ENCODE results near the gene PCDHB13. TPM values are rescaled to one million over a fixed set of nuclear protein-coding genes. Genes with fewer than 3 reads are reported as not detected.
"Not testable (repeated sequence)": the region's sequence is repeated elsewhere in the genome, so short reads cannot be mapped to it uniquely, and the experiment has no call there.

PCDHB13 gene
- total and polyA plus RNA-seq, 2 donors (not counting 1 experiment from before 2014, with no cell fraction given): 0.62 to 1.5 TPM

DNA sequence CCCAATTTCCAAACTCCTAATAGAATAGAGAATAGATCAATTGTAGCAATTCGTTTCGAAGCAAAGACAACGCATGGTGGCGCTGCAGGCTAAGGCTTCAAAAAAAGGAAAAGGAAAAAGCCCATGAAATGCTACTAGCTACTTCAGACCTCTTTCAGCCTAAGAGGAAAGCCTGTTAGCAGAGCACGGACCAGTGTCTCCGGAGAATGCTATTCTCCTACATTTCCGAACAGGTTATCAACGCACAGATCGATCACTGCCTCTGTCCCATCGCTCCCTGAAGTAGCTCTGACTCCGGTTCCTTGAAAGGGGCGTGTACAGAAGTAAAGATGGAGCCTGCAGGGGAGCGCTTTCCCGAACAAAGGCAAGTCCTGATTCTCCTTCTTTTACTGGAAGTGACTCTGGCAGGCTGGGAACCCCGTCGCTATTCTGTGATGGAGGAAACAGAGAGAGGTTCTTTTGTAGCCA is 31.6 kb downstream of the PCDHB13 start, which contains the start of gene PCDHB15:
Gene PCDHB15, plus strand, starts transcription at position 146 of the 468 bp plus-strand sequence. Its CDS starts 184 bp downstream, at position 330.
- Histone ChIP-seq H3K27ac (ENCODE audit: insufficient read depth, low read length) (no peak within 1 kb of the TSS), H3K36me3 (ENCODE audit: control insufficient read depth, insufficient read depth, low read length) (no peaks in the 10 kb centered on the region), H4K20me1 (ENCODE audit: control insufficient read depth, extremely low read depth, insufficient read depth, low read length) (no peaks in the 10 kb centered on the region), H3K27me3 (ENCODE audit: control insufficient read depth, insufficient read depth, low read length) (no peaks in the 10 kb centered on the region), H3K4me3 (replicated peaks in 1 of 4; ENCODE audit: control extremely low read depth in 1 of 4, insufficient read depth in 1 of 4, low read depth in 3 of 4, low read length in 4 of 4) (peak within 1 kb of the TSS in 1 of 4 experiments; percentile 26), H3K4me1 (ENCODE audit: control insufficient read depth, extremely low read depth, insufficient read depth, low read length) (no peaks in the 10 kb centered on the region), H2AFZ (ENCODE audit: low read length) (no peak within 1 kb of the TSS), H3K79me2 (ENCODE audit: control insufficient read depth, insufficient read depth, low read length) (no peaks in the 10 kb centered on the region), H3K9me3 (ENCODE audit: control insufficient read depth, insufficient read depth, low read depth, low read length) (no peaks in the 10 kb centered on the region), H3K9ac (ENCODE audit: insufficient read depth, low read length) (no peak within 1 kb of the TSS), H3K4me2 (ENCODE audit: extremely low read depth, insufficient read depth, low read length) (no peak within 1 kb of the TSS)
- DNase-seq (ENCODE audit: low read depth in 2 of 2): peak in 1 of 2 donors; percentile 2
- TF ChIP-seq, protein P1, sequence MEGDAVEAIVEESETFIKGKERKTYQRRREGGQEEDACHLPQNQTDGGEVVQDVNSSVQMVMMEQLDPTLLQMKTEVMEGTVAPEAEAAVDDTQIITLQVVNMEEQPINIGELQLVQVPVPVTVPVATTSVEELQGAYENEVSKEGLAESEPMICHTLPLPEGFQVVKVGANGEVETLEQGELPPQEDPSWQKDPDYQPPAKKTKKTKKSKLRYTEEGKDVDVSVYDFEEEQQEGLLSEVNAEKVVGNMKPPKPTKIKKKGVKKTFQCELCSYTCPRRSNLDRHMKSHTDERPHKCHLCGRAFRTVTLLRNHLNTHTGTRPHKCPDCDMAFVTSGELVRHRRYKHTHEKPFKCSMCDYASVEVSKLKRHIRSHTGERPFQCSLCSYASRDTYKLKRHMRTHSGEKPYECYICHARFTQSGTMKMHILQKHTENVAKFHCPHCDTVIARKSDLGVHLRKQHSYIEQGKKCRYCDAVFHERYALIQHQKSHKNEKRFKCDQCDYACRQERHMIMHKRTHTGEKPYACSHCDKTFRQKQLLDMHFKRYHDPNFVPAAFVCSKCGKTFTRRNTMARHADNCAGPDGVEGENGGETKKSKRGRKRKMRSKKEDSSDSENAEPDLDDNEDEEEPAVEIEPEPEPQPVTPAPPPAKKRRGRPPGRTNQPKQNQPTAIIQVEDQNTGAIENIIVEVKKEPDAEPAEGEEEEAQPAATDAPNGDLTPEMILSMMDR (conservative IDR thresholded peaks at IDR 0.05 in 1 of 2, IDR thresholded peaks at IDR 0.05 in 1 of 2; ENCODE audit: low read depth in 1 of 2, low read length in 2 of 2): peak in 1 of 2 donors; percentile 7
- no peak for TF ChIP-seq EZH2 (IDR thresholded peaks at IDR 0.05; ENCODE audit: low read length, missing control alignments)

DNA sequence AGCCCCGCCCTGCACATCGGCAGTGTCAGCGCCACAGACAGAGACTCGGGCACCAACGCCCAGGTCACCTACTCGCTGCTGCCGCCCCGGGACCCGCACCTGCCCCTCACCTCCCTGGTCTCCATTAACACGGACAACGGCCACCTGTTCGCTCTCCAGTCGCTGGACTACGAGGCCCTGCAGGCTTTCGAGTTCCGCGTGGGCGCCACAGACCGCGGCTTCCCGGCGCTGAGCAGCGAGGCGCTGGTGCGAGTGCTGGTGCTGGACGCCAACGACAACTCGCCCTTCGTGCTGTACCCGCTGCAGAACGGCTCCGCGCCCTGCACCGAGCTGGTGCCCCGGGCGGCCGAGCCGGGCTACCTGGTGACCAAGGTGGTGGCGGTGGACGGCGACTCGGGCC is 33.3 kb downstream of the PCDHB13 start:
- H3K36me3 ChIP-seq (ENCODE audit: control insufficient read depth, insufficient read depth, low read length); H3K27me3 ChIP-seq (ENCODE audit: control insufficient read depth, insufficient read depth, low read length); H2AFZ ChIP-seq (ENCODE audit: low read length); DNase-seq (ENCODE audit: low read depth in 2 of 2); H4K20me1 ChIP-seq (ENCODE audit: control insufficient read depth, extremely low read depth, insufficient read depth, low read length); H3K4me3 ChIP-seq (replicated peaks in 1 of 4; ENCODE audit: control extremely low read depth in 1 of 4, insufficient read depth in 1 of 4, low read depth in 3 of 4, low read length in 4 of 4); H3K79me2 ChIP-seq (ENCODE audit: control insufficient read depth, insufficient read depth, low read length); H3K4me2 ChIP-seq (ENCODE audit: extremely low read depth, insufficient read depth, low read length); H3K4me1 ChIP-seq (ENCODE audit: control insufficient read depth, extremely low read depth, insufficient read depth, low read length); H3K9ac ChIP-seq (ENCODE audit: insufficient read depth, low read length); H3K27ac ChIP-seq (ENCODE audit: insufficient read depth, low read length); H3K9me3 ChIP-seq (ENCODE audit: control insufficient read depth, insufficient read depth, low read depth, low read length): not testable (repeated sequence)

DNA sequence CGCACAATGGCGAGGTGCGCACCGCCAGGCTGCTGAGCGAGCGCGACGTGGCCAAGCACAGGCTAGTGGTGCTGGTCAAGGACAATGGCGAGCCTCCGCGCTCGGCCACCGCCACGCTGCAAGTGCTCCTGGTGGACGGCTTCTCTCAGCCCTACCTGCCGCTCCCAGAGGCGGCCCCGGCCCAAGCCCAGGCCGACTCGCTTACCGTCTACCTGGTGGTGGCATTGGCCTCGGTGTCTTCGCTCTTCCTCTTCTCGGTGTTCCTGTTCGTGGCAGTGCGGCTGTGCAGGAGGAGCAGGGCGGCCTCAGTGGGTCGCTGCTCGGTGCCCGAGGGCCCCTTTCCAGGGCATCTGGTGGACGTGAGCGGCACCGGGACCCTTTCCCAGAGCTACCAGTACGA is 33.7 kb downstream of the PCDHB13 start:
- H3K9ac ChIP-seq (ENCODE audit: insufficient read depth, low read length); H3K4me2 ChIP-seq (ENCODE audit: extremely low read depth, insufficient read depth, low read length); H3K9me3 ChIP-seq (ENCODE audit: control insufficient read depth, insufficient read depth, low read depth, low read length); H3K27ac ChIP-seq (ENCODE audit: insufficient read depth, low read length); H3K4me1 ChIP-seq (ENCODE audit: control insufficient read depth, extremely low read depth, insufficient read depth, low read length); H4K20me1 ChIP-seq (ENCODE audit: control insufficient read depth, extremely low read depth, insufficient read depth, low read length); H3K79me2 ChIP-seq (ENCODE audit: control insufficient read depth, insufficient read depth, low read length); H3K36me3 ChIP-seq (ENCODE audit: control insufficient read depth, insufficient read depth, low read length); DNase-seq (ENCODE audit: low read depth in 2 of 2); H3K27me3 ChIP-seq (ENCODE audit: control insufficient read depth, insufficient read depth, low read length); H3K4me3 ChIP-seq (replicated peaks in 1 of 4; ENCODE audit: control extremely low read depth in 1 of 4, insufficient read depth in 1 of 4, low read depth in 3 of 4, low read length in 4 of 4); H2AFZ ChIP-seq (ENCODE audit: low read length): not testable (repeated sequence)

DNA sequence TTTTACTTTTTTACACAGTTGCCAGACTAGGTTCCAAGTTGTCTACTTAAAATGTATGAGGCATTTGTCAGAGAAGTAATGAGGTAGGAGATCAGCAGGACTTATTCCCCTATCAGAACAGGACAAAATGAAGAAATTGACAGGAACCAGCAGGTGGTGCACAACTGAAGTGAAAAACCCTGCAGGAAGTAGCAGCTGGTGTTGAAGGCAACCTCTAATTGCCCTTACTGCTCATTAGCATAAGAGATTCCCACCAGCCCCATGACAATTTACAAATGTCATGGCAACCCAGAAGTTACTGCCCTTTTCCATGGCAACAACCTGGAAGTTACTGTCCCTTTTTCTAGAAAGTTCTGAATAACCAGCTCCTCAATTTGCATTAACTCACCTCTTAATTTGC is 36.9 kb downstream of the PCDHB13 start:
- Histone ChIP-seq H3K9ac (ENCODE audit: insufficient read depth, low read length) (no peak overlapping the region), H3K36me3 (ENCODE audit: control insufficient read depth, insufficient read depth, low read length) (no peaks in the 10 kb centered on the region), H3K4me2 (ENCODE audit: extremely low read depth, insufficient read depth, low read length) (no peak overlapping the region), H2AFZ (ENCODE audit: low read length) (no peak overlapping the region), H3K27ac (ENCODE audit: insufficient read depth, low read length) (no peak overlapping the region), H3K4me1 (ENCODE audit: control insufficient read depth, extremely low read depth, insufficient read depth, low read length) (no peaks in the 10 kb centered on the region), H4K20me1 (ENCODE audit: control insufficient read depth, extremely low read depth, insufficient read depth, low read length) (no peaks in the 10 kb centered on the region), H3K79me2 (ENCODE audit: control insufficient read depth, insufficient read depth, low read length) (no peaks in the 10 kb centered on the region), H3K9me3 (ENCODE audit: control insufficient read depth, insufficient read depth, low read depth, low read length) (no peaks in the 10 kb centered on the region), H3K4me3 (replicated peaks in 1 of 4; ENCODE audit: control extremely low read depth in 1 of 4, insufficient read depth in 1 of 4, low read depth in 3 of 4, low read length in 4 of 4) (no peak overlapping the region), H3K27me3 (ENCODE audit: control insufficient read depth, insufficient read depth, low read length) (no peaks in the 10 kb centered on the region)
- no peak for DNase-seq (ENCODE audit: low read depth in 2 of 2)
- TF ChIP-seq EZH2 (IDR thresholded peaks at IDR 0.05; ENCODE audit: low read length, missing control alignments): no peak
- TF ChIP-seq, protein P1 (conservative IDR thresholded peaks at IDR 0.05 in 1 of 2, IDR thresholded peaks at IDR 0.05 in 1 of 2; ENCODE audit: low read depth in 1 of 2, low read length in 2 of 2): no peak

Measured in fibroblast of lung (primary cell).